ENCODE data around the gene CYB561A3.

- TF ChIP-seq EZH2 (IDR thresholded peaks at IDR 0.05; ENCODE audit: low read depth, unreplicated experiment), result no peak
- TF ChIP-seq, protein P1, sequence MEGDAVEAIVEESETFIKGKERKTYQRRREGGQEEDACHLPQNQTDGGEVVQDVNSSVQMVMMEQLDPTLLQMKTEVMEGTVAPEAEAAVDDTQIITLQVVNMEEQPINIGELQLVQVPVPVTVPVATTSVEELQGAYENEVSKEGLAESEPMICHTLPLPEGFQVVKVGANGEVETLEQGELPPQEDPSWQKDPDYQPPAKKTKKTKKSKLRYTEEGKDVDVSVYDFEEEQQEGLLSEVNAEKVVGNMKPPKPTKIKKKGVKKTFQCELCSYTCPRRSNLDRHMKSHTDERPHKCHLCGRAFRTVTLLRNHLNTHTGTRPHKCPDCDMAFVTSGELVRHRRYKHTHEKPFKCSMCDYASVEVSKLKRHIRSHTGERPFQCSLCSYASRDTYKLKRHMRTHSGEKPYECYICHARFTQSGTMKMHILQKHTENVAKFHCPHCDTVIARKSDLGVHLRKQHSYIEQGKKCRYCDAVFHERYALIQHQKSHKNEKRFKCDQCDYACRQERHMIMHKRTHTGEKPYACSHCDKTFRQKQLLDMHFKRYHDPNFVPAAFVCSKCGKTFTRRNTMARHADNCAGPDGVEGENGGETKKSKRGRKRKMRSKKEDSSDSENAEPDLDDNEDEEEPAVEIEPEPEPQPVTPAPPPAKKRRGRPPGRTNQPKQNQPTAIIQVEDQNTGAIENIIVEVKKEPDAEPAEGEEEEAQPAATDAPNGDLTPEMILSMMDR (conservative IDR thresholded peaks at IDR 0.05; ENCODE audit: low read depth in 2 of 2), result no peak
- no peak for TF ChIP-seq NANOG (IDR thresholded peaks at IDR 0.05; ENCODE audit: borderline replicate concordance)
Observed at GRCh38 chr11:61390161-61390560, 28.5 kb upstream of the CYB561A3 start.

Measured in GM23338 (cell line).